Keratinocyte (primary cell): ENCODE measurements around the gene ANKMY2. TPM values are rescaled to one million over a fixed set of nuclear protein-coding genes. Genes with fewer than 3 reads are reported as not detected.
A peak's percentile ranks its signal among the peaks of the same experiment; 100 is the strongest.

Source experiments
- DNase-seq: peaks from one replicate; pipeline ENCODE4 v3.0.0-alpha.2; 2011; ENCODE audit warnings: low read depth, missing footprints, low spot score
- FAIRE-seq: peaks from 2 replicates; lab custom pipeline; 2011; peaks lifted over from hg19 to GRCh38; lab: Jason Lieb, UNC
- H2AFZ ChIP-seq: 2 replicates; pipeline ENCODE4 v1.6.0; 2012; ENCODE audit warnings: low read length, control low read depth, inconsistent platforms; ENCODE audit not compliant: control insufficient read depth
- H3K27ac ChIP-seq: 2 replicates; pipeline ENCODE4 v1.5.1; 2011; ENCODE audit warnings: low read length; ENCODE audit not compliant: control insufficient read depth, insufficient read depth
- H3K27me3 ChIP-seq: 3 replicates; pipeline ENCODE4 v1.6.0; 2011; ENCODE audit warnings: low read length; ENCODE audit not compliant: control insufficient read depth, insufficient read depth; ENCODE audit errors: extremely low read depth
- H3K36me3 ChIP-seq, 2 experiments: 2 replicates in 1 of 2; 3 replicates in 1 of 2; pipeline ENCODE4 v1.5.1; 2011; ENCODE audit warnings: low read length in 2 of 2, mild to moderate bottlenecking in 1 of 2; ENCODE audit not compliant: control insufficient read depth in 2 of 2, insufficient read depth in 2 of 2; ENCODE audit errors: extremely low read depth in 1 of 2
- H3K4me1 ChIP-seq: 3 replicates; pipeline ENCODE4 v1.5.1; 2011; ENCODE audit warnings: low read length; ENCODE audit not compliant: control insufficient read depth, insufficient read depth; ENCODE audit errors: extremely low read depth
- H3K4me2 ChIP-seq: 3 replicates; pipeline ENCODE4 v1.6.0; 2011; ENCODE audit warnings: low read depth, low read length; ENCODE audit not compliant: control insufficient read depth, insufficient read depth; ENCODE audit errors: extremely low read depth
- H3K4me3 ChIP-seq, 3 experiments: fragments of 200-600 bp in 1 of 3; sonication (generic) in 1 of 3; 2 replicates in 2 of 3; 3 replicates in 1 of 3; pipeline ENCODE4 v1.5.1; 2011 to 2016; ENCODE audit warnings: low read length in 3 of 3, mild to moderate bottlenecking in 3 of 3, control low read depth in 2 of 3, inconsistent platforms in 1 of 3, low read depth in 1 of 3, mixed read lengths in 1 of 3, mixed run types in 1 of 3, moderate library complexity in 1 of 3; ENCODE audit not compliant: control insufficient read depth in 2 of 3, insufficient read depth in 2 of 3; ENCODE audit errors: extremely low read depth in 1 of 3
- H3K79me2 ChIP-seq: 2 replicates; pipeline ENCODE4 v1.6.0; 2012; ENCODE audit warnings: low read length; ENCODE audit not compliant: control insufficient read depth, insufficient read depth
- H3K9ac ChIP-seq: 3 replicates; pipeline ENCODE4 v1.6.0; 2011; ENCODE audit warnings: low read length; ENCODE audit not compliant: control insufficient read depth, insufficient read depth; ENCODE audit errors: extremely low read depth
- H3K9me1 ChIP-seq: 3 replicates; pipeline ENCODE4 v1.6.0; 2011; ENCODE audit warnings: low read length; ENCODE audit not compliant: control insufficient read depth, insufficient read depth; ENCODE audit errors: extremely low read depth
- H3K9me3 ChIP-seq: 2 replicates; pipeline ENCODE4 v1.5.1; 2012; ENCODE audit warnings: low read depth, low read length; ENCODE audit not compliant: control insufficient read depth
- H4K20me1 ChIP-seq: 3 replicates; pipeline ENCODE4 v1.6.0; 2011; ENCODE audit warnings: low read length; ENCODE audit not compliant: control insufficient read depth, insufficient read depth; ENCODE audit errors: extremely low read depth
- EZH2 ChIP-seq: IDR thresholded peaks from one replicate; pipeline ENCODE4 v1.6.1; 2012; ENCODE audit warnings: inconsistent platforms, mild to moderate bottlenecking, low read length, moderate library complexity
- dilution Hi-C: fragments of 300-500 bp; cut with MboI; formaldehyde crosslinking; loops from one replicate; pipeline ENCODE4 v1.7.0; 2020; ENCODE audit warnings: low sequenced_read_pairs; ENCODE audit not compliant: extremely low pct_ligation_motif_present
- polyA plus RNA-seq, 5 experiments: library from polyadenylated mRNA; depleted of rRNA in 3 of 5; stranded (reverse) in 3 of 5; stranded (forward) in 1 of 5; unstranded in 1 of 5; fragments of >200 nt; gene quantifications; 1 replicate in 1 of 5; 2 replicates in 3 of 5; 3 replicates in 1 of 5; pipeline versions ENCODE4 v1.2.1 to v1.2.3, GENCODE V29; 2011 to 2012; ENCODE audit warnings: missing spikeins in 2 of 5, low read depth in 1 of 5, low replicate concordance in 1 of 5
- TF ChIP-seq, protein P1 (sequence below), 3 experiments: IDR thresholded peaks in 1 of 3; conservative IDR thresholded peaks in 1 of 3; optimal IDR thresholded peaks in 1 of 3; 2 replicates in 2 of 3; 3 replicates in 1 of 3; pipeline versions ENCODE3 to v1.5.1; 2011; ENCODE audit warnings: low read length in 3 of 3, mild to moderate bottlenecking in 3 of 3, moderate library complexity in 2 of 3, control low read depth in 1 of 3, inconsistent platforms in 1 of 3; ENCODE audit not compliant: insufficient read depth in 2 of 3; ENCODE audit errors: extremely low read depth in 1 of 3

The ANKMY2 gene
- polyA plus RNA-seq, 1 donor (not counting 4 experiments of a cell fraction or from before 2014, with no cell fraction given): 13.3 TPM

- Histone ChIP-seq H3K4me3 (no peak overlapping the region), H3K9me1 (no peaks in the 10 kb centered on the region), H4K20me1 (no peaks in the 10 kb centered on the region), H3K9ac (no peak overlapping the region), H3K27ac (no peak overlapping the region), H3K36me3 (peaks cover 2 to 6% of the 10 kb centered on the region in 2 experiments), H3K4me2 (no peak overlapping the region), H2AFZ (no peak overlapping the region), H3K79me2 (peaks cover 46% of the 10 kb centered on the region), H3K4me1 (peaks cover 31% of the 10 kb centered on the region), H3K27me3 (no peaks in the 10 kb centered on the region), H3K9me3 (no peaks in the 10 kb centered on the region)
- no peak for DNase-seq
- no peak for TF ChIP-seq EZH2
- TF ChIP-seq, protein P1, sequence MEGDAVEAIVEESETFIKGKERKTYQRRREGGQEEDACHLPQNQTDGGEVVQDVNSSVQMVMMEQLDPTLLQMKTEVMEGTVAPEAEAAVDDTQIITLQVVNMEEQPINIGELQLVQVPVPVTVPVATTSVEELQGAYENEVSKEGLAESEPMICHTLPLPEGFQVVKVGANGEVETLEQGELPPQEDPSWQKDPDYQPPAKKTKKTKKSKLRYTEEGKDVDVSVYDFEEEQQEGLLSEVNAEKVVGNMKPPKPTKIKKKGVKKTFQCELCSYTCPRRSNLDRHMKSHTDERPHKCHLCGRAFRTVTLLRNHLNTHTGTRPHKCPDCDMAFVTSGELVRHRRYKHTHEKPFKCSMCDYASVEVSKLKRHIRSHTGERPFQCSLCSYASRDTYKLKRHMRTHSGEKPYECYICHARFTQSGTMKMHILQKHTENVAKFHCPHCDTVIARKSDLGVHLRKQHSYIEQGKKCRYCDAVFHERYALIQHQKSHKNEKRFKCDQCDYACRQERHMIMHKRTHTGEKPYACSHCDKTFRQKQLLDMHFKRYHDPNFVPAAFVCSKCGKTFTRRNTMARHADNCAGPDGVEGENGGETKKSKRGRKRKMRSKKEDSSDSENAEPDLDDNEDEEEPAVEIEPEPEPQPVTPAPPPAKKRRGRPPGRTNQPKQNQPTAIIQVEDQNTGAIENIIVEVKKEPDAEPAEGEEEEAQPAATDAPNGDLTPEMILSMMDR (optimal IDR thresholded peaks at IDR 0.05 in 1 of 3, IDR thresholded peaks at IDR 0.05 in 1 of 3, conservative IDR thresholded peaks at IDR 0.05 in 1 of 3; ENCODE audit: extremely low read depth in 1 of 3, insufficient read depth in 2 of 3, low read length in 3 of 3): no peak
- dilution Hi-C loops: no loop called here
- FAIRE-seq: no peak
Measured at GRCh38 chr7:16670021-16670420, 24.5 kb upstream of the ANKMY2 start.

GRCh38 chr7:16669581-16669980, 24.0 kb upstream of the ANKMY2 start:
- Histone ChIP-seq H3K36me3 (peaks cover 2 to 6% of the 10 kb centered on the region in 2 experiments), H3K4me2 (no peak overlapping the region), H3K4me1 (peaks cover 31% of the 10 kb centered on the region), H4K20me1 (no peaks in the 10 kb centered on the region), H3K9me1 (no peaks in the 10 kb centered on the region), H3K79me2 (peaks cover 48% of the 10 kb centered on the region), H2AFZ (no peak overlapping the region), H3K9ac (no peak overlapping the region), H3K9me3 (no peaks in the 10 kb centered on the region), H3K27me3 (no peaks in the 10 kb centered on the region), H3K27ac (peak overlapping the region; percentile 75), H3K4me3 (no peak overlapping the region)
- FAIRE-seq (peak; percentile 61), DNase-seq (no peak)
- dilution Hi-C loops: no loop called here
- TF ChIP-seq, protein P1 (optimal IDR thresholded peaks at IDR 0.05 in 1 of 3, IDR thresholded peaks at IDR 0.05 in 1 of 3, conservative IDR thresholded peaks at IDR 0.05 in 1 of 3; ENCODE audit: extremely low read depth in 1 of 3, insufficient read depth in 2 of 3, low read length in 3 of 3): no peak
- no peak for TF ChIP-seq EZH2
